Mononuclear cell (primary cell): ENCODE data around the gene CHRNA10. TPM values are rescaled to one million over a fixed set of nuclear protein-coding genes. Genes with fewer than 3 reads are reported as not detected.

Experiments used
- H3K27me3 ChIP-seq: 2 replicates; pipeline ENCODE4 v1.6.0; 2011; ENCODE audit warnings: low read length, control low read depth; ENCODE audit not compliant: insufficient read depth
- H3K4me1 ChIP-seq: 2 replicates; pipeline ENCODE4 v1.5.1; 2011; ENCODE audit warnings: mild to moderate bottlenecking, low read length, control low read depth; ENCODE audit not compliant: insufficient read depth
- H3K4me3 ChIP-seq: 2 replicates; pipeline ENCODE4 v1.5.1; 2011; ENCODE audit warnings: mild to moderate bottlenecking, low read length, moderate library complexity
- H3K9me3 ChIP-seq: 2 replicates; pipeline ENCODE4 v1.5.1; 2011; ENCODE audit warnings: low read depth, mild to moderate bottlenecking, control low read depth, low read length
- total RNA-seq: library from RNA; depleted of rRNA; stranded (reverse); fragments of >200 nt; gene quantifications from one replicate; pipeline ENCODE4 v1.2.3, GENCODE V29; 2012

CHRNA10 gene, protein sequence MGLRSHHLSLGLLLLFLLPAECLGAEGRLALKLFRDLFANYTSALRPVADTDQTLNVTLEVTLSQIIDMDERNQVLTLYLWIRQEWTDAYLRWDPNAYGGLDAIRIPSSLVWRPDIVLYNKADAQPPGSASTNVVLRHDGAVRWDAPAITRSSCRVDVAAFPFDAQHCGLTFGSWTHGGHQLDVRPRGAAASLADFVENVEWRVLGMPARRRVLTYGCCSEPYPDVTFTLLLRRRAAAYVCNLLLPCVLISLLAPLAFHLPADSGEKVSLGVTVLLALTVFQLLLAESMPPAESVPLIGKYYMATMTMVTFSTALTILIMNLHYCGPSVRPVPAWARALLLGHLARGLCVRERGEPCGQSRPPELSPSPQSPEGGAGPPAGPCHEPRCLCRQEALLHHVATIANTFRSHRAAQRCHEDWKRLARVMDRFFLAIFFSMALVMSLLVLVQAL
- total RNA-seq = 0.31 TPM

DNA sequence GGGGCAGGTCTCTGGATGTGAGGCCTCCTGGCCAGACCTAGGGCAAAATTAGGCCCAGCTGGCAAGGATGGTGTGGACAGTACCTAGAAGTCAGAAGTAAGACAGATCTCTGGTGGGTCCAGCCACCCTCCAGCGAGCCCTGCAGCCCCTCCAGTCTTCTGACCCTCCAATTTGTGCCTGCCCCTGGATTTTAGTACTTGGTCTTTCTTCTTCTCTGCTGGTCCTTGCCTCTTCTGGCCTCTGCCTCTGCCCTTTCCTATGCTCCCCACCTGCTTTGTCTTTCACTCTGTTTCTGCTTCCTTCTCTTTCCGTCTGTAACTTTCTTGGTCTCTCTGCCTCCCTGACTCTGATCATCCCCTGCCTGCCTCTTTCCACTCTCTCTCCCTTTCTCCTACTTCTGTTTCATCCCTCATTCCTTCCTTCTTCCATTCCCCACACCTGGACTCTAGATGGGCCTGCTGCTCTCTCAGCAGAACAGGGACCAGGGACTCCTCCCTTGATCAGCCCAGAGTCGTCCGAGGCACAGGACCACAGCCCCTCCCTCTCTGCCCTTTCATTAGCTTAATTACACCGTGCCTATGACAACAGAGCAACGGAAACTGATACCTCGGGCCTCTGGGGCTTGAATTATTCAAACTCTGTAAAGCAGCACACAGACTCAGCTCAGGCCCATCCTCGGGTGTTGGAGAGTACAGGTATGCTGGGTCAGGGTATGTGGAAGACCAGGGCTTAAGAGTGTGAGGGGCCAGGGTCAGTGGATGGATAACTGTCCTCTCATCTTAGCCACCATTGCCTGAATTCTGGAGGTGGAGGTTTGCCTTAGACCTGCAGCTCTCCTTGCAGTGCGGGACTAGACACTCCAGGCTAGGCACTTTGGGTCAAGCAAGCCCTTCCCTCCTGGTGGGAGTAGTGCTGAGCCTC is at the start of gene CHRNA10:
CHRNA10 (minus strand) TSS at position 51 of the 921 bp plus-strand sequence. CDS start 72 bp downstream, outside the sequence.
- Histone ChIP-seq H3K4me1 (no peaks in the 10 kb centered on the region), H3K4me3 (no peak within 1 kb of the TSS), H3K9me3 (no peaks in the 10 kb centered on the region), H3K27me3 (no peaks in the 10 kb centered on the region)

DNA sequence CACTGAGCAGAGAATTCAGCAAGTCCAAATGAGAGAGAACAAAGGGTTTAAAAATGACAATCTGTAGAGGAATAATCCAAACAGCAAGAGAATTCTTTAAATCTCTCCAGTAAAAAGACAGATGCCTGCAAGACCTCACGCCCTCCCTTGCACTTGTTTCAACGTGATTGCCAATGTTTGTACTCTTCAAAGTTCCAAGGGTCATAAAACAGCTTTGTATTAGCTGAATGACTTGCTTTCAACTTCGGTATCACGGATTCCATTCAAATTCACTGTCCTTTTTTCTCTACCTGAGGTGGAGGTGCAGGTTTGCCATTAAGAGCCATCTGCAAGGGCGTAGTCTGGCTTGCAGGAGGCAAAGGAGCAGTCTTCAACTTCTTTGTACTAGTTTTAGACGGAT is 41.1 kb upstream of the CHRNA10 start:
- Histone ChIP-seq H3K9me3 (no peaks in the 10 kb centered on the region), H3K4me3 (no peak overlapping the region), H3K27me3 (no peaks in the 10 kb centered on the region), H3K4me1 (no peaks in the 10 kb centered on the region)

DNA sequence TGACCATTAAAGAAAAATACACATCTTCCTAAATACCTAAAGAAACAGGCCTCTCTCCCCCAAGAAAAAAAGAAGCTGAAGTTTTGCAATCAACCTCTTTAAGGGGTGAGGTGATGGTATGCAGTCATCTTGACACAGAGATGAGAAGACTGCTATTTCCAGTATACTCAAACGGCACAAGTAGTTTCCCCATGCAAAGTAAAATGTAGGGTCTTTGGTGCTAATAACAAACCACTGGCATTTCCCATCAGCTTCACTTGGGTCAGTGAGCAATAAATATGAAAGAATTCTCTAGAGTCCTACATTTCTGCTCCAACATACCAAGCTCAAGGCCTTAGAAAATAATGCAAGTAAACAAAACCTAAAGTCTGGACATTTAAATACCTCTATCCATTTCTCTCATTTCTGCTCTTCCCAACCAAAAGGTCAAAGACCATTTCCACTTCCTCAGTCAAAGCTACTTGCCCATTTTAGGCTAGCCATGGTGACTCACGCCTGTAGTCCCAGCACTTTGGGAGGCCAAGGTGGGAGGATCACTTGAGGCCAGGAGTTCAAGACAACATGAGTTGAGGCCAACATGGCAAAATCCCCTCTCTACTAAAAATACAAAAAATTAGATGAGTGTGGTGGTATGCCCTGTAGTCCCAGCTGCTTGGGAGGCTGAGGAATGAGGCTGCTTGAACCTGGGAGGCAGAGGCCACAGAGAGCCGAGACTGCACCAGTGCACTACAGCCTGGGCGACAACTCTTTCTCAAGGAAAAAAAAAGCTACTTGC is 39.5 kb upstream of the CHRNA10 start:
- Histone ChIP-seq H3K4me1 (no peaks in the 10 kb centered on the region), H3K9me3 (no peaks in the 10 kb centered on the region), H3K27me3 (no peaks in the 10 kb centered on the region), H3K4me3 (no peak overlapping the region)

DNA sequence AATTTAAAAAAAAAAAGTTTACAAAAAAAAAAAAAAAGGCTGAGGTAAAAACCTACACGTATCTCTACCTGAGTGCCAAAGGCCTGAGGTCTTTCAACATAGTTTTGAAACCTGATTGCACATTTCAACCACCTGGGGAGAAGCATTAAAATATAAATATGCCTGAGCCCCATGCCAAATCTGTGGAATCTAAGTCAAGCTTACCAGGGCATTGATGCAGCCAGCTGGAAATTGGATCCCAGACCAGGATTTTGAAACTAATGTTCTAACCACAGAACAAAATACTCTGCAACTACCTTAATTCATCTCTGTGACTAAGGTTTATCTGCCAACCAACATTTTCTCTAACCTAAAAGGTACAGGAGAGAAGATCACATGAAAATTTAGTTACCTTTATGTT is 38.8 kb upstream of the CHRNA10 start:
- no peaks in the 10 kb centered on the region for H3K9me3 ChIP-seq
- H3K4me1 ChIP-seq = no peaks in the 10 kb centered on the region
- H3K4me3 ChIP-seq = no peak overlapping the region
- H3K27me3 ChIP-seq = no peaks in the 10 kb centered on the region

DNA sequence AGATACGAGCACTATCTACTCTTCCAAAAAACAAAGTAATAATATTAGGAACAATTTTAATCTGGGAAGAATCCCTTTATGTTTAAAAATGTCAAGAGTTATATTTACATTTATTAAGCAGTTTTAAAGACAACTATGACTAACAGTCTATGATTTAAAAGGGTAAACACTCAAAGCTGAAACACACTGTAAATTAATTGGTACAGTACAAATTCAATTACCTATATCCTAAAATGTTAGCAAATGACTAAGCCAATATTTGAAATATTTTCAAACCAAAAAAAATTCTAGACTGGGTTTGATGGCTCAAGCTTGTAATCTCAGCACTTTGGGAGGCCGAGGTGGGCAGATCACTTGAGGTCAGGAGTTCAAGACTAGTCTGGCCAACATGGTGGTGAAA is 36.0 kb upstream of the CHRNA10 start:
- Histone ChIP-seq H3K4me3 (no peak overlapping the region), H3K9me3 (no peaks in the 10 kb centered on the region), H3K27me3 (no peaks in the 10 kb centered on the region), H3K4me1 (no peaks in the 10 kb centered on the region)

DNA sequence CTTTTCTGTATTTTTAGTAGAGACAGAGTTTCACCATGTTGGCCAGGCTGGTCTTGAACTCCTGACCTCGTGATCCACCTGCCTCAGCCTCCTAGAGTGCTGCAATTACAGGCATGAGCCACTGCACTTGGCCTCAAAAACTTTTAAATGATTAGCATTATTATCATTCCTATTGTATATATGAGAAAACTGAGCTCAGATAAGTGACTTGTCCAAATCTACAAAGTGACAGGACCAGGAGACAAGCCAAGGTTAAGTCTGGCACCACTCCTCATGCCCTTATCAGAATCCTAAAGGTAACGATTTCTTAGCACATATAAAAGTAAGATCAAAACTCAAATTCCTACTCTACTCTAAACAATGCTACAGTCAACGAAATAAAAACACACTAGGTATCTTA is 32.2 kb upstream of the CHRNA10 start:
- no peaks in the 10 kb centered on the region for H3K27me3 ChIP-seq
- H3K4me1 ChIP-seq = no peaks in the 10 kb centered on the region
- no peak overlapping the region for H3K4me3 ChIP-seq
- H3K9me3 ChIP-seq = no peaks in the 10 kb centered on the region

DNA sequence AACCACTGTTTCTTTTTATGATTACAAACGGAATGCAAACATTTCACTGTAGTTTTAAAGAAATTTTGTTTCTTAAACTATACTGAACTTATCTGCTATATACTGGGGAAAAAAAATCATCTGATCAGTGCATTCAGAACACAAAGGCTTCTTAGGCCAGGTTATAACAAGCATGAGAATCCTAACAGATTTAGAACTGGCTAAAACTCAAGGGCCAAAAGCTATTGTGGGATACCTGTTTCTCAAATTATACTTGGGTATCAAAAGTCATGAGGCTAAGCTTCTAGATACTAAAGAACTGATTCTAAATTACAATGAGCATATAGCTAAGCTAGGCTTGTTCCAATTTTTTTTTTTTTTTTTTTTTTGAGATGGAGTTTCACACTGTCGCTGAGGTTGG is 29.7 kb upstream of the CHRNA10 start:
- Histone ChIP-seq H3K9me3 (no peaks in the 10 kb centered on the region), H3K4me3 (no peak overlapping the region), H3K4me1 (no peaks in the 10 kb centered on the region), H3K27me3 (no peaks in the 10 kb centered on the region)

DNA sequence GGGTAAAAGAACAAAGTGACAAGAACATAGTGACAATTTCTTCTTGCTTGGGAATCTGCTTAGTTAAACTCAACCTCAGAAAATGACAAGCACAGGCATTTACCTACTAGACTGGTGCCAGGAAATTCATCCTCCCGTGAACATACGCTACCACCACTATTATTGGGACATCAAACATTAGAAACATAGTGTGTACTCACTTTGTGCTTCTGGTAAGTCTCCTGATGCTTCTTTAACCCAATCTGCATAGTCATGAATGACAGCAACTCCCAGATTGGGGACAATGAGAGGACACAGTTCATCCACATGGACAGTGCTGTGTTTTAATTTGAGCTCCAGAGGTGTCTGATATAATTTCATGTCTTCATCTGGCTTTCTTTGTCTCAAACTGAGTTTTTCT is 29.2 kb upstream of the CHRNA10 start:
- Histone ChIP-seq H3K4me3 (no peak overlapping the region), H3K4me1 (no peaks in the 10 kb centered on the region), H3K9me3 (no peaks in the 10 kb centered on the region), H3K27me3 (no peaks in the 10 kb centered on the region)

DNA sequence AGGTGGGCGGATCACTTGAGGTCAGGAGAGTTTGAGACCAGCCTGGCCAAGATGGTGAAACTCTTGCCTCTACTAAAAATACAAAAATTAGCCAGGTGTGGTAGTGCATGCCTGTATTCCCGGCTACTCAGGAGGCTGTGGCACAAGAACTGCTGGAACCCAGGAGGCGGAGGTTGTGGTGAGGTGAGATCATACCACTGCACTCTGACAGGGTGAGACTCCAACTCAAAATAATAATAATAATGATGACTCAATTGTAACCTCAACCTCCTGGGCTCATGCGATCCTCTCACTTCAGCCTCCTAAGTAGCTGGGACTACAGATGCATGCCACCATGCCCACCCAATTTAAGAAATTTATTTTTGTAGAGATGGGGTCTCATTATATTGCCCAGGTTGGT is 15.6 kb upstream of the CHRNA10 start:
- H3K9me3 ChIP-seq = no peaks in the 10 kb centered on the region
- no peaks in the 10 kb centered on the region for H3K27me3 ChIP-seq
- H3K4me3 ChIP-seq = no peak overlapping the region
- no peaks in the 10 kb centered on the region for H3K4me1 ChIP-seq

DNA sequence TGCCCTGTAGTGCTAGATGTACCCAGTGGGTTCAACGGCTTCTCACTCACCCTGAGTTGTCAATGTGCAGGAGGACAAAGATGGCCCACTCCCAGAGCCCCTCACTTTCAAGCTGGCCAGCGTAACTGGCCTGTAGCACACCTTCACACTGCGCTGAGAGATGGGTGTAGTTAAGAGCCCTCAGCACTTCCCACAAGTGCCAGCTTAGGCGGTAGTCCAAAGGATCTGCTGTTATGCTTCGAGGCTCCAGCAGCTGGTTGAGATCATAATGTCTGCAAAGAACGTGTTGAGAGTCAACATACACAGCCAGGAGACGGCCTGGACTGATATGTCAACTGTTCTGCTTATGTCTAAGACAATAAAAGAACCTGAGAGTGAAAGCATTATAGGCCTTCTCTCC is 14.7 kb upstream of the CHRNA10 start:
- Histone ChIP-seq H3K4me3 (no peak overlapping the region), H3K27me3 (no peaks in the 10 kb centered on the region), H3K4me1 (no peaks in the 10 kb centered on the region), H3K9me3 (no peaks in the 10 kb centered on the region)

DNA sequence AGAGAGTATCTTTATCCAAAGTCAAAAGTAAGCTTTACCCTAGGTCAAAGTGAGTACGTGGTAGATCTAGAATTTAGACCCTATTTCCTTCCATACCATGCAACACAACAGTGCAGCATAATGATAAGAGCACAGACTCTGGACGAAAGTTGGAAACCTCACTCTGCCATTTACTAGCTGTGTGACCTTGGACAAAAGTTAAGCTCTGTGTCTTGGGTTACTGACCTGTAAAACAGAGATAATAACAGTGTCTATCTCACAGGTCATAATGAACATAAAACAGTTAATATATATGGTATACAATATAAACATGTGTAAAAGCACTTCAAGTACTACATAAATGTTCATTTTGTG is 13.6 kb upstream of the CHRNA10 start:
- H3K27me3 ChIP-seq = no peaks in the 10 kb centered on the region
- no peaks in the 10 kb centered on the region for H3K9me3 ChIP-seq
- H3K4me1 ChIP-seq = no peaks in the 10 kb centered on the region
- no peak overlapping the region for H3K4me3 ChIP-seq

DNA sequence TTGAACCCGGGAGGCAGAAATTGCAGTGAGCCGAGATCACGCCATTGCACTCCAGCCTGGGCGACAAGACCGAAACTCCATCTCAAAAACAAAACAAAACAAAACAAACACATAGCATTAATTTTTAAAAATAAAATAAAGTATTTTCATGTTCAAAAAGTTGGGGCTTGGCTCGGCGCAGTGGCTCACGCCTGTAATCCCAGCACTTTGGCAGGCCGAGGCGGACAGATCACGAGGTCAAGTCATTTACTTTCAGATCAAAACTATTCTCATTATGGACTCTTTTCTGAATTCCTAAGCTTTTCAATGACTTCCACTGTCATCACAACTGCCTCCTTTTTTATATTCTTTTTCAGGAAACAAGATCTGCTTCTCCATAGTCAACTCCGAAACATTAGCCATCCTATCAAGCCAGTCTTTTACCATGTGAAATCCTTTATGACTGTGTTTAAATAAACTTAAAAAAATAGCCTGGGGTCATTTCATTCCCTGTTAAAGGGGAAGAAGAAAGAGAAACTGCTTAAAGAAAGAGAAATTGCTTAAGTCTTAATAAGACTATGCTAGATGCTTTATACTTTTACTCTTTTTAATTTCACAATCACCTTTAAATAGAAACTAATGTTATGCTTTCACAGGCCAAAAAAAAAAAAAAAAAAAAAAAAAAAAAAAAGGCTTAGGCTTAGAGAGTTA is 13.1 kb upstream of the CHRNA10 start:
- no peaks in the 10 kb centered on the region for H3K9me3 ChIP-seq
- H3K4me3 ChIP-seq = no peak overlapping the region
- H3K4me1 ChIP-seq = no peaks in the 10 kb centered on the region
- H3K27me3 ChIP-seq = no peaks in the 10 kb centered on the region

DNA sequence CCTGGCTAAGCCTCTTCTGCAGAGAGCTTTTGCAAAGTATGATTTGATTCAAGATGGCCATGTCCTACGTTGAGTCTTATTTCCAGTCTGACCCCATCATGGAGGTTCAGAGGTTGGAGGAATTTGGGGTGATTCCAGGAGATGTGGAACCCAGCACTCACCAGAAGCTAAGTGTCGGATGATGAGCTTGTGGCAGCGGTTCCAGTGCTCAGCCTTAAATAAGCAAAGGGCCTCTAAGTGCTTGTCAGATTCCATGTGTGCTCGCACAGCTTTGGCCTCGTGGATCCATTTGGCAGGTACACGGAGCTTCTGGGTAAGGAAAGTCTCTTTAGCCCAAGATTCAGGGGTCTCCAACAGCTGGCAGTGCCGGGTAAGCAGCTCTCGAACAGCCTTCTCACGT is 11.9 kb upstream of the CHRNA10 start:
- no peaks in the 10 kb centered on the region for H3K27me3 ChIP-seq
- H3K4me1 ChIP-seq = no peaks in the 10 kb centered on the region
- H3K9me3 ChIP-seq = no peaks in the 10 kb centered on the region
- no peak overlapping the region for H3K4me3 ChIP-seq

DNA sequence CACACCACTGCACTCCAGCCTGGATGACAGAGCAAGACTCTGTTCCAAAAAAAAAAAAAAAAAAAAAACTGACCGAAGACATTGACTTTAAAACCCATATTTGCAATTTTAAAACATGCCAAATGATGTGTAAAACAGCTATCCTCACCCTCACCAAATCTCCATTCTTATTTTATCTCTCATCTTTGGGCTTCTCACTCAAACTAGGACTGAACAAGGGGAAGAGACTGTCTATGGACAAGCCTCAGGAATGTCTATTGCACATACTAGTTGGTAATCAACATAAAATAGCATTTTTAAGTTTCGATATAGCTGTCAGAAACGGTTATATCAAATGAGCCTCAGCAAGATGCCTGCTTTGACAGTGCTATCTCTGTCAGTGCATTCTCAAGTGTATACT is 7.9 kb upstream of the CHRNA10 start:
- no peaks in the 10 kb centered on the region for H3K4me1 ChIP-seq
- no peak overlapping the region for H3K4me3 ChIP-seq
- no peaks in the 10 kb centered on the region for H3K9me3 ChIP-seq
- no peaks in the 10 kb centered on the region for H3K27me3 ChIP-seq
